Left renal pelvis (tissue), 4 donors: ENCODE data around the gene EXOC6B. TPM values are rescaled to one million over a fixed set of nuclear protein-coding genes. Genes with fewer than 3 reads are reported as not detected.
"Not testable (repeated sequence)": the region's sequence is repeated elsewhere in the genome, so short reads cannot be mapped to it uniquely, and the experiment has no call there.

Experiments used
- DNase-seq, 4 donors: peaks; one replicate each; pipeline ENCODE4 v3.0.0-alpha.2; 2013; ENCODE audit warnings: low read depth in 4 of 4, low spot score in 3 of 4
- polyA plus RNA-seq, 4 donors: library from polyadenylated mRNA; unstranded; fragments of 120-200 nt; gene quantifications; one replicate each; pipeline ENCODE4 v1.2.1, GENCODE V29; 2013; ENCODE audit not compliant: insufficient read length in 4 of 4

Gene EXOC6B
- polyA plus RNA-seq, 4 donors = 21.9 to 25.3 (median 24.0) TPM

- no peak for DNase-seq
Measured at GRCh38 chr2:72562451-72563153, 263.2 kb downstream of the EXOC6B start.

- no peak for DNase-seq
Measured at GRCh38 chr2:72561621-72562318, 264.1 kb downstream of the EXOC6B start.

- no peak for DNase-seq
Measured at GRCh38 chr2:72555943-72556342, 269.9 kb downstream of the EXOC6B start.

- DNase-seq = not testable (repeated sequence)
Measured at GRCh38 chr2:72555363-72555762, 270.5 kb downstream of the EXOC6B start.

GRCh38 chr2:72554910-72555309 is 270.9 kb downstream of the EXOC6B start:
- not testable (repeated sequence) for DNase-seq

GRCh38 chr2:72554381-72554780 is 271.5 kb downstream of the EXOC6B start:
- no peak for DNase-seq

GRCh38 chr2:72548081-72548764 is 277.6 kb downstream of the EXOC6B start:
- DNase-seq = no peak

GRCh38 chr2:72545790-72546189 is 280.0 kb downstream of the EXOC6B start:
- no peak for DNase-seq

- no peak for DNase-seq
Measured at GRCh38 chr2:72544554-72544953, 281.3 kb downstream of the EXOC6B start.

- no peak for DNase-seq
Measured at GRCh38 chr2:72543497-72544216, 282.2 kb downstream of the EXOC6B start.

- no peak for DNase-seq
Measured at GRCh38 chr2:72539071-72539552, 286.7 kb downstream of the EXOC6B start.

- DNase-seq = no peak
Measured at GRCh38 chr2:72538486-72538885, 287.3 kb downstream of the EXOC6B start.

- DNase-seq = not testable (repeated sequence)
Measured at GRCh38 chr2:72535586-72535985, 290.2 kb downstream of the EXOC6B start.

- no peak for DNase-seq
Measured at GRCh38 chr2:72533765-72534164, 292.1 kb downstream of the EXOC6B start.

GRCh38 chr2:72527424-72527823 is 298.4 kb downstream of the EXOC6B start:
- no peak for DNase-seq

GRCh38 chr2:72526623-72527022 is 299.2 kb downstream of the EXOC6B start:
- DNase-seq = no peak

- no peak for DNase-seq
Measured at GRCh38 chr2:72524071-72524470, 301.8 kb downstream of the EXOC6B start.

- DNase-seq = no peak
Measured at GRCh38 chr2:72515696-72516095, 310.1 kb downstream of the EXOC6B start.

GRCh38 chr2:72513011-72513410 is 312.8 kb downstream of the EXOC6B start:
- no peak for DNase-seq

GRCh38 chr2:72512376-72512775 is 313.5 kb downstream of the EXOC6B start:
- DNase-seq = no peak

GRCh38 chr2:72511906-72512305 is 313.9 kb downstream of the EXOC6B start:
- DNase-seq = no peak
